ENCODE measurements around the gene GULP1.

DNA sequence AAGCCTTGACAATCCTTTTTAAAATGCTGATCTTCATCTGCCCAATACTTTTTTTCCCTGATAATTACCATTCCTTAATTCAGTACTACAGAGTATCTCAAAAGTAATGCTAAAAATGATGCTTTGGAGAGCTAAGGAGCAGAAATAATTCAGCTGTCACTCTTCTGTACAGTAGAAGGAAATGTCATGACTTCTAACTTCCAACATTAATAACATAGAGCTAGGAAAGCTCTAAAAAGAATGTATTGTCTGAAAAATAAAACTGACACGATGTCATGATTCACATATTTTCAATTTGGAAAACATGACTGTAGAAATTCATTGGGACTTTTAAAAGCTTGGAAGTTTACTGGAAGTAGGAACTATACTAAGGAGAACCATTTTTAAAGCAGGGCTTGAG, 212.3 kb downstream of the GULP1 start:
- TF ChIP-seq MYNN (CRISPR knock-in tag; IDR thresholded peaks at IDR 0.05; ENCODE audit: low read depth) = no peak
- TF ChIP-seq POLR2A (IDR thresholded peaks at IDR 0.05; ENCODE audit: insufficient read depth in 1 of 2, low read depth in 2 of 2, low read length in 2 of 2) = no peak

All from HepG2 (cell line).